Upper lobe of right lung (tissue), 1 donor: ENCODE measurements around the gene RMI2. TPM values are rescaled to one million over a fixed set of nuclear protein-coding genes. Genes with fewer than 3 reads are reported as not detected.

Experiments
- ATAC-seq: fragments of 200-7000 bp; cut with Tn5 transposase; one replicate; pipeline ENCODE4 v1.9.1; 2020; ENCODE audit warnings: mild to moderate bottlenecking, moderate library complexity
- DNase-seq: peaks from one replicate; pipeline ENCODE4 v3.0.0-alpha.2; 2020
- H3K27ac ChIP-seq: fragments of 200-600 bp; one replicate; pipeline ENCODE4 v1.8.0; 2022
- H3K27me3 ChIP-seq: fragments of 200-600 bp; one replicate; pipeline ENCODE4 v1.8.0; 2022; ENCODE audit warnings: mild to moderate bottlenecking
- H3K36me3 ChIP-seq: fragments of 200-600 bp; one replicate; pipeline ENCODE4 v1.8.0; 2022
- H3K4me1 ChIP-seq: fragments of 200-600 bp; one replicate; pipeline ENCODE4 v1.8.0; 2022
- H3K4me3 ChIP-seq: fragments of 200-600 bp; one replicate; pipeline ENCODE4 v1.8.0; 2022; ENCODE audit warnings: mild to moderate bottlenecking
- H3K9me3 ChIP-seq: fragments of 200-600 bp; one replicate; pipeline ENCODE4 v1.8.0; 2022
- CTCF ChIP-seq: fragments of 200-600 bp; IDR thresholded peaks from one replicate; pipeline ENCODE4 v1.8.0; 2022; ENCODE audit warnings: antibody characterized with exemption
- intact Hi-C: fragments of 100-400 bp; cut with DNase I; formaldehyde crosslinking; loops from one replicate; pipeline ENCODE4 v1.11.0; 2022
- long read RNA-seq: library from polyadenylated mRNA; unstranded; transcript quantifications from one replicate; pipeline ENCODE4 v2.0.0, GENCODE V29; 2021
- total RNA-seq: library from RNA; stranded (reverse); fragmentation: NEBNext Ultra II Directional; extraction: Animal tissue kit (Norgen Biotek cat#: 25700); gene quantifications from one replicate; pipeline ENCODE4 v1.2.1, GENCODE V29; 2021
- donor health status: DM: no; HTN: yes; CAD: no; lungs with severe emphysema.

RMI2 gene
- 1.2 TPM for total RNA-seq
- long read RNA-seq, partial matches to known transcripts: 0 of 3 reads
- long read RNA-seq, other reads (novel, unspliced or antisense): 2 of 3 reads

GRCh38 chr16:11345040-11345862 lies at the start of gene RMI2:
TSS of gene RMI2 (plus strand) at chr16:11345459. CDS start at chr16:11345472, 13 bp downstream.
- Histone ChIP-seq H3K36me3 (no peaks in the 10 kb centered on the region), H3K27ac (no peak within 1 kb of the TSS), H3K27me3 (no peaks in the 10 kb centered on the region), H3K4me1 (peaks cover 18% of the 10 kb centered on the region), H3K9me3 (no peaks in the 10 kb centered on the region), H3K4me3 (peak within 1 kb of the TSS; percentile 56)
- DNase-seq: peak; percentile 97
- TF ChIP-seq CTCF: no peak
- peak; percentile 97 for ATAC-seq
- intact Hi-C loops: no loop called here

DNA sequence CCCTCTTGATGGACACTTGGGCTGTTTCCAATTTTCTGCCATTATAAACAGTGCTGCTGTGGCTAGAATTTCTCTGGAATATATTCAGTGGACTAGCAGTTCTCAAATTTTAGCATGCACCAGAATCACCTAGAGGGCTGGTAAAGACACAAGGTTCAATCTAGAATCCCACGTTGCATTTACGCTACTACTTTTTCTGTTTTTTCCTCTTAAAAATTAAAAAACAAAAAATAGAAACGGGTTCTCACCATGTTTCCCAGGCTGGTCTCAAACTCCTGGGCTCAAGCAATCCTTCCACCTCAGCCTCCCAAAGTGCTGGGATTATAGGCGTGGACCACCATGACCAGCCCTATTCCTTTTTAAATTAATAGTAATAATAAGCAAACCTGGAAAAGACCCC lies 49.6 kb upstream of the RMI2 start:
- Histone ChIP-seq H3K27ac (no peak overlapping the region), H3K36me3 (no peaks in the 10 kb centered on the region), H3K4me3 (no peak overlapping the region), H3K9me3 (no peaks in the 10 kb centered on the region), H3K27me3 (no peaks in the 10 kb centered on the region), H3K4me1 (peaks cover 17% of the 10 kb centered on the region)
- intact Hi-C loops: no loop called here
- no peak for ATAC-seq
- no peak for TF ChIP-seq CTCF
- DNase-seq: no peak

DNA sequence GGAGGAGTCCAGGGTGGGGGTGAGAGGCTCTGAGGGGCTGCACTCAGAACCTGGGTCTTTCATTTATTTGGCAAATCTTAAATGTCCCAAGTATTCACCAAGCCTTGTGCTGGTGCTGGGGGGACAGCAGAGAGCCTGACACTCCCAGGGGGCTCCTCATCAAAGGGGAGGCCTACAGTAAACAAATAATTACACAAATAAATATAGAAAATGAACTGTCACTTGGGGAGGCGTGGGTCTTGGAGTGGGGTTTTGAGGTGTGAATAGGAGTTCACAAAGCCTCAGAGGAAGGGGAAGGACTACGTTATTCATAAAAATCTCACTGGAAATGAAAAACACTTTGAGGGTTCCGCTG lies 48.9 kb upstream of the RMI2 start:
- TF ChIP-seq CTCF: no peak
- no peak overlapping the region for H3K27ac ChIP-seq

DNA sequence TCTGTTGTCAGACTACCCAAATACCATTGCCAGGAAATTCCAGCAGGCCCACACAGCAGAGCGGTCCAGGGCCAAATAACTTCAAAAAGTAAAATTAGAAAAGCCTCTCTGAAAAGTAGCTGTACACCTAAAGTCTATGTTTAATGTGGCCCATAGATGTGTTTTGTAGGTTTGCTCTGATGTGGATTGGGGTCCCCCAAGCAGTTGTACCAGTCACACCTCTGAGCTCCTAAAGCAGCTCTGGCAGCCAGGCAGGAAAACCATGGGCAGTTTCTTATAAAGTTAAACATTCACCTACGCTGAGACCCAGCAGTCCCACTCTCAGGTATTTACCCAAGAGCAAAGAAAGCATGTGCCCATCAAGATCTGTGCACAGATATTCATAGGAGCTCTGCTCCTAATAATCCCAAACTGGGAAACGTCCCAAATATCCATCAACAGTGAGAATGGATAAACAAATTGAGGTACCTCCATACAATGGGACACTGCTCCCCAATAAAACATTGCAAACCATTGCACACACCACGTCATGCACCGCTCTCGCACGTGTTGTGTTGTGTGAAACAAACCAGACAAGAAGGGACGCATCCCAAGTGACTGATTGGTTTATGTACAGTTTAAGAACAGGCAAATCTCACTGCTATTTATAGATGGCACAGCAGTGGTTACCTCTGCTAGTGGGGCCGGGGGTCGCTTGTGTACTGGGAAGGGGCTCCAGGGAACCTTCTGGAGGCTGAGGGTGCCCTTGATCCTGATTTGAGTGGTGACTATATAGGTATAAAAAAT lies 48.4 kb upstream of the RMI2 start:
- TF ChIP-seq CTCF: no peak
- H3K9me3 ChIP-seq: no peaks in the 10 kb centered on the region
- H3K27ac ChIP-seq: peak overlapping the region; percentile 71
- H3K27me3 ChIP-seq: no peaks in the 10 kb centered on the region
- ATAC-seq (peak; percentile 51), DNase-seq (no peak)
- no peaks in the 10 kb centered on the region for H3K36me3 ChIP-seq
- peaks cover 17% of the 10 kb centered on the region for H3K4me1 ChIP-seq
- peak overlapping the region; percentile 16 for H3K4me3 ChIP-seq
- intact Hi-C loops: no loop called here

More for the DNA sequence above, 48.9 kb upstream of the RMI2 start:
- ATAC-seq: no peak
- H3K9me3 ChIP-seq: no peaks in the 10 kb centered on the region
- no peak overlapping the region for H3K4me3 ChIP-seq
- H3K36me3 ChIP-seq: no peaks in the 10 kb centered on the region
- no peaks in the 10 kb centered on the region for H3K27me3 ChIP-seq
- DNase-seq: no peak
- intact Hi-C loops: no loop called here
- peaks cover 17% of the 10 kb centered on the region for H3K4me1 ChIP-seq

- ATAC-seq (peak; percentile 96), DNase-seq (peak; percentile 91)
- Histone ChIP-seq H3K27me3 (no peaks in the 10 kb centered on the region), H3K4me3 (peak overlapping the region; percentile 16), H3K4me1 (peaks cover 17% of the 10 kb centered on the region), H3K36me3 (no peaks in the 10 kb centered on the region), H3K27ac (peak overlapping the region; percentile 71), H3K9me3 (no peaks in the 10 kb centered on the region)
- peak; percentile 10 for TF ChIP-seq CTCF
- intact Hi-C loops: no loop called here
These were observed 47.6 kb upstream of the RMI2 start for GRCh38 chr16:11297492-11298142.
